HEK293 (cell line): ENCODE results near the gene WDR88.

Experiments used
- CTCF ChIA-PET: fragments of 350-600 bp; formaldehyde crosslinking; extraction: SDS; loops from one replicate; lab custom pipeline; 2021; ENCODE audit warnings: antibody characterized with exemption; lab: Yijun Ruan, JAX
- POLR2A ChIA-PET: fragments of 300-600 bp; formaldehyde crosslinking; extraction: SDS; loops from one replicate; lab custom pipeline; 2020; ENCODE audit warnings: antibody characterized with exemption, inconsistent platforms; lab: Yijun Ruan, JAX
- H3K27ac ChIP-seq: fragments of 200-500 bp; sonication (Bioruptor generic); 2 replicates; pipeline ENCODE4 v1.5.1; 2014; ENCODE audit warnings: low read depth, low read length, control low read depth, inconsistent platforms; ENCODE audit errors: extremely low read depth
- H3K36me3 ChIP-seq, 2 experiments: fragments of 200-500 bp in 1 of 2; sonication (Bioruptor generic) in 1 of 2; 1 replicate in 1 of 2; 2 replicates in 1 of 2; pipeline ENCODE4 v1.5.1; 2014 to 2017; ENCODE audit warnings: inconsistent platforms in 2 of 2, low read length in 2 of 2; ENCODE audit not compliant: control insufficient read depth in 2 of 2, insufficient read depth in 1 of 2
- H3K4me1 ChIP-seq: fragments of 200-500 bp; sonication (Bioruptor generic); 2 replicates; pipeline ENCODE4 v1.5.1; 2014; ENCODE audit warnings: mild to moderate bottlenecking, low read length, inconsistent platforms; ENCODE audit not compliant: control insufficient read depth, insufficient read depth
- H3K4me3 ChIP-seq: 2 replicates; pipeline ENCODE4 v1.5.1; 2011; ENCODE audit warnings: low read depth, mild to moderate bottlenecking, control low read depth, low read length, moderate library complexity
- H3K9me3 ChIP-seq: fragments of 200-500 bp; sonication (Bioruptor generic); 2 replicates; pipeline ENCODE4 v1.5.1; 2014; ENCODE audit warnings: low read depth, low read length, inconsistent platforms; ENCODE audit not compliant: control insufficient read depth, insufficient read depth
- BCL6B ChIP-seq: fragments of 450-650 bp; formaldehyde crosslinking; IDR thresholded peaks from 2 replicates; pipeline ENCODE4 v1.5.1; 2017; ENCODE audit warnings: missing biosample characterization, missing genetic modification characterization
- GFI1B ChIP-seq: fragments of 450-650 bp; formaldehyde crosslinking; IDR thresholded peaks from 2 replicates; pipeline ENCODE4 v1.5.1; 2016; ENCODE audit warnings: missing biosample characterization, missing genetic modification characterization
- GLI4 ChIP-seq: fragments of 450-650 bp; formaldehyde crosslinking; IDR thresholded peaks from 2 replicates; pipeline ENCODE4 v1.5.1; 2016; ENCODE audit warnings: missing biosample characterization, missing genetic modification characterization
- GLIS2 ChIP-seq: fragments of 450-650 bp; formaldehyde crosslinking; IDR thresholded peaks from 2 replicates; pipeline ENCODE4 v1.5.1; 2016; ENCODE audit warnings: missing biosample characterization, missing genetic modification characterization
- HOXC10 ChIP-seq: sonication (generic); formaldehyde crosslinking; IDR thresholded peaks from 2 replicates; pipeline ENCODE4 v1.8.1; 2023; ENCODE audit warnings: mild to moderate bottlenecking, missing genetic modification reagents
- HOXD13 ChIP-seq: sonication (generic); formaldehyde crosslinking; IDR thresholded peaks from 2 replicates; pipeline ENCODE4 v1.8.0; 2022; ENCODE audit warnings: missing genetic modification reagents, borderline replicate concordance
- KLF1 ChIP-seq: fragments of 450-650 bp; formaldehyde crosslinking; IDR thresholded peaks from 2 replicates; pipeline ENCODE4 v1.5.1; 2016; ENCODE audit warnings: missing biosample characterization, missing genetic modification characterization
- PATZ1 ChIP-seq: fragments of 450-650 bp; formaldehyde crosslinking; IDR thresholded peaks from 2 replicates; pipeline ENCODE4 v1.5.1; 2016; ENCODE audit warnings: missing biosample characterization, missing genetic modification characterization
- ZFP41 ChIP-seq: fragments of 450-650 bp; formaldehyde crosslinking; IDR thresholded peaks from 2 replicates; pipeline ENCODE4 v1.5.1; 2016; ENCODE audit warnings: missing biosample characterization, missing genetic modification characterization, borderline replicate concordance
- ZNF148 ChIP-seq: fragments of 450-650 bp; formaldehyde crosslinking; IDR thresholded peaks from 2 replicates; pipeline ENCODE4 v1.5.0; 2017; ENCODE audit warnings: missing biosample characterization, missing genetic modification characterization, borderline replicate concordance
- ZNF184 ChIP-seq: fragments of 450-650 bp; IDR thresholded peaks from 2 replicates; pipeline ENCODE4 v1.5.1; 2018; ENCODE audit warnings: missing biosample characterization, mild to moderate bottlenecking, missing genetic modification characterization
- ZNF211 ChIP-seq: fragments of 450-650 bp; formaldehyde crosslinking; IDR thresholded peaks from 2 replicates; pipeline ENCODE4 v1.5.1; 2016; ENCODE audit warnings: low read depth, missing biosample characterization, missing genetic modification characterization
- ZNF239 ChIP-seq: fragments of 450-650 bp; formaldehyde crosslinking; IDR thresholded peaks from 2 replicates; pipeline ENCODE4 v1.5.1; 2016; ENCODE audit warnings: missing biosample characterization, missing genetic modification characterization
- ZNF366 ChIP-seq: fragments of 450-650 bp; formaldehyde crosslinking; conservative IDR thresholded peaks from 2 replicates; pipeline ENCODE4 v1.5.1; 2016; ENCODE audit warnings: missing biosample characterization, missing genetic modification characterization
- ZNF37A ChIP-seq: fragments of 450-650 bp; IDR thresholded peaks from 2 replicates; pipeline ENCODE4 v1.5.1; 2018; ENCODE audit warnings: missing biosample characterization, missing genetic modification characterization
- ZNF549 ChIP-seq: fragments of 450-650 bp; IDR thresholded peaks from 2 replicates; pipeline ENCODE4 v1.5.1; 2018; ENCODE audit warnings: missing biosample characterization, missing genetic modification characterization, mild to moderate bottlenecking, inconsistent platforms, moderate library complexity
- ZNF580 ChIP-seq: fragments of 450-650 bp; formaldehyde crosslinking; IDR thresholded peaks from 2 replicates; pipeline ENCODE4 v1.5.1; 2016; ENCODE audit warnings: missing biosample characterization, missing genetic modification characterization
- ZNF629 ChIP-seq: fragments of 450-650 bp; formaldehyde crosslinking; IDR thresholded peaks from 2 replicates; pipeline ENCODE4 v1.5.1; 2017; ENCODE audit warnings: missing biosample characterization, missing genetic modification characterization
- ZNF658 ChIP-seq: fragments of 450-650 bp; formaldehyde crosslinking; IDR thresholded peaks from 2 replicates; pipeline ENCODE4; 2016; ENCODE audit warnings: missing biosample characterization, missing genetic modification characterization
- ZNF670 ChIP-seq: fragments of 450-650 bp; formaldehyde crosslinking; IDR thresholded peaks from 2 replicates; pipeline ENCODE4 v1.5.1; 2016; ENCODE audit warnings: missing biosample characterization, missing genetic modification characterization, low read depth
- ZNF768 ChIP-seq: fragments of 450-650 bp; formaldehyde crosslinking; IDR thresholded peaks from 2 replicates; pipeline ENCODE4 v1.5.1; 2018; ENCODE audit warnings: missing biosample characterization, mild to moderate bottlenecking, missing genetic modification characterization
- ZNF785 ChIP-seq: fragments of 450-650 bp; formaldehyde crosslinking; IDR thresholded peaks from 2 replicates; pipeline ENCODE4 v1.5.1; 2016; ENCODE audit warnings: missing biosample characterization, missing genetic modification characterization
- ZNF791 ChIP-seq: fragments of 450-650 bp; formaldehyde crosslinking; IDR thresholded peaks from 2 replicates; pipeline ENCODE4 v1.5.1; 2016; ENCODE audit warnings: missing biosample characterization, missing genetic modification characterization
- ZNF830 ChIP-seq: fragments of 450-650 bp; IDR thresholded peaks from 2 replicates; pipeline ENCODE4 v1.5.0; 2018; ENCODE audit warnings: missing biosample characterization, missing genetic modification characterization, low read depth, mild to moderate bottlenecking, moderate library complexity
- ZSCAN18 ChIP-seq: fragments of 450-650 bp; formaldehyde crosslinking; IDR thresholded peaks from 2 replicates; pipeline ENCODE4 v1.5.1; 2016; ENCODE audit warnings: missing biosample characterization, missing genetic modification characterization
- TF ChIP-seq, protein P1 (sequence below): fragments of 450-650 bp; formaldehyde crosslinking; IDR thresholded peaks from 2 replicates; pipeline ENCODE4 v1.5.1; 2016; ENCODE audit warnings: missing biosample characterization, missing genetic modification characterization, low read depth

The WDR88 gene

DNA sequence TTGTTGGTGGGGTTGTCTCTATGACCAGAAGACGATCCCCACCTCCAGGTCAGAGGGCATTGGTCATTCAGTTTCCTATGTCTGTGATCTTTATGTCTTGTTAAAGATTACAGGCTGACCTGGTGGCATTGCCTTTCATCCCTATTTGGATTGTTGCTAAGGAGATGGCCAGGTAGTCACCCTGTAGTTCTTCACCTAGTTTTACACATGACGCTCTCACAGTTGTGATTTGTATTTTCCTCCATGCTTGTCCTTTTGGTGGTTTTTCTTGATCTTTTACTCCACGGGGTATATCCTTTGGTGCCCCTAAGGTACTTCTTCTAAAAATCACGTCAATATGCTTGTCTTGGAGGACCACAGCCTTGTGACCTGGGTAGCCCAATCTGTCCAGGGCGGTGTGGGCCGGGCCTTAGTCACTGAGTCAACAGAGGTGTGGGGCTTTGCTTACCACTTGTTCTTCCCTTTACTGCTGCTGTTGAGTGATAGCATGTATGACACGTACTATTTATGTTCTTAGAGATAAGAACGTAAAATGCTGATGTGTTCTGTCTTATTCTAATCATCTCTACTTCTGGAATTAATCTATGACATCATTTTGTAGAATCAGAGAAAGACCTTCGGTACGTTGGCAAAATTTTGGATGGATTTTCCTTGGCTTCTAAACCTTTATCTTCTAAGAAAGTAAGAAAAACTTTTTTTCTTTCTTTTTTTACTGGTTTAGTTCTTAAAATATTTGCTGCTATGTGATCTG, 30.8 kb upstream of the WDR88 start:
- Histone ChIP-seq H3K9me3 (no peaks in the 10 kb centered on the region), H3K27ac (no peak overlapping the region), H3K4me1 (no peaks in the 10 kb centered on the region), H3K4me3 (no peak overlapping the region), H3K36me3 (peaks cover 50 to 97% of the 10 kb centered on the region in 2 experiments)
- TF ChIP-seq ZSCAN18 (tag by site-specific recombination) (no peak), ZFP41 (tag by site-specific recombination) (no peak), ZNF37A (tag by site-specific recombination) (no peak), ZNF629 (tag by site-specific recombination) (peak; percentile 44; the same call in 1 of the 2 replicates), ZNF785 (tag by site-specific recombination) (no peak), PATZ1 (no peak), KLF1 (0 out of 2 replicates have a peak, but pooled peaks have one; percentile 24), BCL6B (no peak), ZNF830 (no peak), ZNF791 (tag by site-specific recombination) (no peak), ZNF239 (tag by site-specific recombination) (no peak), ZNF366 (tag by site-specific recombination) (no peak), GFI1B (no peak)
- TF ChIP-seq, protein P1, sequence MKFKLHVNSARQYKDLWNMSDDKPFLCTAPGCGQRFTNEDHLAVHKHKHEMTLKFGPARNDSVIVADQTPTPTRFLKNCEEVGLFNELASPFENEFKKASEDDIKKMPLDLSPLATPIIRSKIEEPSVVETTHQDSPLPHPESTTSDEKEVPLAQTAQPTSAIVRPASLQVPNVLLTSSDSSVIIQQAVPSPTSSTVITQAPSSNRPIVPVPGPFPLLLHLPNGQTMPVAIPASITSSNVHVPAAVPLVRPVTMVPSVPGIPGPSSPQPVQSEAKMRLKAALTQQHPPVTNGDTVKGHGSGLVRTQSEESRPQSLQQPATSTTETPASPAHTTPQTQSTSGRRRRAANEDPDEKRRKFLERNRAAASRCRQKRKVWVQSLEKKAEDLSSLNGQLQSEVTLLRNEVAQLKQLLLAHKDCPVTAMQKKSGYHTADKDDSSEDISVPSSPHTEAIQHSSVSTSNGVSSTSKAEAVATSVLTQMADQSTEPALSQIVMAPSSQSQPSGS: peak; percentile 87
- ChIA-PET POLR2A (interaction anchor here (0.7 kb wide), 1 partner anchor 95 kb away, joined by 3 read pairs; no protein-coding TSS in a partner anchor), CTCF (interaction anchor here (0.6 to 1.1 kb wide), 5 partner anchors 24 to 847 kb away, joined by 3 read pairs; no protein-coding TSS in a partner anchor)

DNA sequence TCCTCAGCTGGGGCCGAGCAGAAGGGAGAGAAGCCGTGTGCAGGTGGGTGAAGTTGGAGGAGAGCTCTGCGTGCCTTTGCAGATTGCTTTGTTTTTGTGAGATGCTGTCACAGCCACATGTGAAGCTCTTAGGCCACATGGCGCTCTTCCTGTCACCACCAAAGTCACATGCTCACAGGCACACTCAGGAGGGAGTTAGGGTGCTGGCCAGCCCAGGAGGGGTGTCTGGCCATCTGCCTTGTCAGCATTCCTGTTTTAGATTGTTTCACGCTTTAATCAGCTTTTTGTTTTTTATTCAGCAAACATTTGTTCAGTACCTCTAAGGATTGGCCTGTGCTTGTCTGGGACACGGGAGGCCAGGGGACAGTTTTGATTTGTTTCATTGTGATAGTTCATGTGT, 29.0 kb upstream of the WDR88 start:
- H3K9me3 ChIP-seq: no peaks in the 10 kb centered on the region
- ChIA-PET CTCF (interaction anchor here (1.0 to 4.9 kb wide), 4 partner anchors 15 to 126 kb away, joined by 3 to 32 read pairs (median 4); no protein-coding TSS in a partner anchor), POLR2A (interaction anchor here (1.2 kb wide), 1 partner anchor 15 kb away, joined by 6 read pairs; no protein-coding TSS in a partner anchor)
- H3K4me3 ChIP-seq: no peak overlapping the region
- H3K27ac ChIP-seq: no peak overlapping the region
- H3K36me3 ChIP-seq: peaks cover 57 to 98% of the 10 kb centered on the region in 2 experiments
- H3K4me1 ChIP-seq: no peaks in the 10 kb centered on the region
- no peak for TF ChIP-seq ZNF658 (tag by site-specific recombination)
- no peak for TF ChIP-seq ZNF580
- TF ChIP-seq GLIS2 (tag by site-specific recombination): no peak
- no peak for TF ChIP-seq ZNF768 (tag by site-specific recombination)
- no peak for TF ChIP-seq ZNF184 (tag by site-specific recombination)
- no peak for TF ChIP-seq ZNF670 (tag by site-specific recombination)
- TF ChIP-seq ZNF148 (tag by site-specific recombination): no peak
- TF ChIP-seq HOXD13 (CRISPR knock-in tag): no peak
- TF ChIP-seq GLI4 (tag by site-specific recombination): no peak
- TF ChIP-seq ZNF211: no peak
- no peak for TF ChIP-seq HOXC10 (CRISPR knock-in tag)
- no peak for TF ChIP-seq ZNF549 (tag by site-specific recombination)
